ENCODE results near the gene CCDC116. TPM values are rescaled to one million over a fixed set of nuclear protein-coding genes. Genes with fewer than 3 reads are reported as not detected.

Gene CCDC116
- total RNA-seq, 4 donors from 2014 or later, result 0.31 to 0.46 (median 0.36) TPM; not detected in 1

- no peak for TF ChIP-seq CTCF (IDR thresholded peaks at IDR 0.05)
- ATAC-seq (ENCODE audit: low FRiP score) (no peak), DNase-seq (ENCODE audit: low spot score) (no peak)
Observed at GRCh38 chr22:21651521-21652009, 19.0 kb downstream of the CCDC116 start.

GRCh38 chr22:21652010-21652546, 19.5 kb downstream of the CCDC116 start:
- TF ChIP-seq CTCF (IDR thresholded peaks at IDR 0.05), result no peak
- peak; percentile 89 for ATAC-seq (ENCODE audit: low FRiP score)
- peak; percentile 82 for DNase-seq (ENCODE audit: low spot score)

GRCh38 chr22:21652547-21653545, 20.3 kb downstream of the CCDC116 start:
- DNase-seq (ENCODE audit: low spot score) (no peak), ATAC-seq (ENCODE audit: low FRiP score) (no peak)
- no peak for TF ChIP-seq CTCF (IDR thresholded peaks at IDR 0.05)

GRCh38 chr22:21657020-21657359, 24.4 kb downstream of the CCDC116 start:
- DNase-seq (ENCODE audit: low spot score) (no peak), ATAC-seq (ENCODE audit: low FRiP score) (no peak)
- TF ChIP-seq CTCF (IDR thresholded peaks at IDR 0.05), result no peak

- DNase-seq (ENCODE audit: low spot score), result no peak
- ATAC-seq (ENCODE audit: low FRiP score), result peak; percentile 64
- TF ChIP-seq CTCF (IDR thresholded peaks at IDR 0.05), result no peak
Observed at GRCh38 chr22:21657360-21658032, 24.9 kb downstream of the CCDC116 start.

GRCh38 chr22:21659864-21660525, 27.4 kb downstream of the CCDC116 start:
- ATAC-seq (ENCODE audit: low FRiP score) (no peak), DNase-seq (ENCODE audit: low spot score) (no peak)
- no peak for TF ChIP-seq CTCF (IDR thresholded peaks at IDR 0.05)
